SH-SY5Y (cell line): ENCODE measurements around the gene ULBP2.

Experiments
- GATA2 ChIP-seq: IDR thresholded peaks from 2 replicates; pipeline ENCODE4 v1.6.1; 2011; ENCODE audit warnings: mild to moderate bottlenecking, low read depth, low read length
- GATA3 ChIP-seq: IDR thresholded peaks from 2 replicates; pipeline ENCODE4 v1.6.1; 2011; ENCODE audit warnings: low read depth, mild to moderate bottlenecking, low read length, moderate library complexity

ULBP2 gene

GRCh38 chr6:149934249-149935156, 7.3 kb upstream of the ULBP2 start:
- TF ChIP-seq GATA2: no peak
- no peak for TF ChIP-seq GATA3

GRCh38 chr6:149935246-149935645, 6.6 kb upstream of the ULBP2 start:
- no peak for TF ChIP-seq GATA2
- no peak for TF ChIP-seq GATA3

GRCh38 chr6:149935668-149936067, 6.1 kb upstream of the ULBP2 start:
- TF ChIP-seq GATA3 (no peak), GATA2 (no peak)

- no peak for TF ChIP-seq GATA3
- TF ChIP-seq GATA2: no peak
Measured at GRCh38 chr6:149936743-149937142, 5.1 kb upstream of the ULBP2 start.

GRCh38 chr6:149938571-149939355, 3.1 kb upstream of the ULBP2 start:
- TF ChIP-seq GATA2 (no peak), GATA3 (no peak)

GRCh38 chr6:149939356-149939648, 2.5 kb upstream of the ULBP2 start:
- no peak for TF ChIP-seq GATA2
- TF ChIP-seq GATA3: no peak

- TF ChIP-seq GATA3 (no peak), GATA2 (no peak)
Measured at GRCh38 chr6:149939909-149940671, 1.7 kb upstream of the ULBP2 start.

- TF ChIP-seq GATA3: no peak
- TF ChIP-seq GATA2: no peak
Measured at GRCh38 chr6:149940672-149940982, 1.2 kb upstream of the ULBP2 start.

- TF ChIP-seq GATA2: no peak
- TF ChIP-seq GATA3: no peak
Measured at GRCh38 chr6:149942461-149942829, 631 bp downstream of the ULBP2 start.

GRCh38 chr6:149948011-149948410, 6.2 kb downstream of the ULBP2 start:
- TF ChIP-seq GATA3 (no peak), GATA2 (no peak)

- TF ChIP-seq GATA3 (no peak), GATA2 (no peak)
Measured at GRCh38 chr6:149948616-149949015, 6.8 kb downstream of the ULBP2 start.

GRCh38 chr6:149950423-149950822, 8.6 kb downstream of the ULBP2 start:
- no peak for TF ChIP-seq GATA2
- TF ChIP-seq GATA3: no peak

- TF ChIP-seq GATA2 (no peak), GATA3 (no peak)
Measured at GRCh38 chr6:149951096-149951495, 9.3 kb downstream of the ULBP2 start.

GRCh38 chr6:149951626-149952025, 9.8 kb downstream of the ULBP2 start:
- no peak for TF ChIP-seq GATA2
- no peak for TF ChIP-seq GATA3
